Stimulated activated CD4-positive, alpha-beta T cell treated with anti-CD3 and anti-CD28 coated beads, TNF-alpha, amount 100 ng/mL, for 1 hour (primary cell): Measurements from ENCODE around the gene TPSD1.
"Not testable (repeated sequence)": the region's sequence is repeated elsewhere in the genome, so short reads cannot be mapped to it uniquely, and the experiment has no call there.

Source experiments
- DNase-seq, 3 donors: peaks; one replicate each; pipeline ENCODE4 v3.0.0-alpha.2; 2020; ENCODE audit warnings: low read depth in 3 of 3, low spot score in 1 of 3

TPSD1 gene

GRCh38 chr16:1220841-1221627, 34.8 kb upstream of the TPSD1 start:
- no peak for DNase-seq

GRCh38 chr16:1221628-1222552, 34.0 kb upstream of the TPSD1 start:
- no peak for DNase-seq

- no peak for DNase-seq
These were observed 33.1 kb upstream of the TPSD1 start for GRCh38 chr16:1222553-1223354.

- no peak for DNase-seq
These were observed 32.3 kb upstream of the TPSD1 start for GRCh38 chr16:1223355-1224214.

GRCh38 chr16:1224558-1224957, 31.3 kb upstream of the TPSD1 start:
- no peak for DNase-seq

- DNase-seq: no peak
These were observed 30.8 kb upstream of the TPSD1 start, which contains the start of gene TPSG1 for GRCh38 chr16:1225051-1225451. TSS of gene TPSG1 (minus strand) at chr16:1225268. CDS start at chr16:1225252, 16 bp downstream.

- DNase-seq: not testable (repeated sequence)
These were observed 30.0 kb upstream of the TPSD1 start for GRCh38 chr16:1225728-1226311.

- DNase-seq: not testable (repeated sequence)
These were observed 29.2 kb upstream of the TPSD1 start for GRCh38 chr16:1226692-1227091.

- not testable (repeated sequence) for DNase-seq
These were observed 27.6 kb upstream of the TPSD1 start for GRCh38 chr16:1228227-1228626.

GRCh38 chr16:1229476-1229875, 26.4 kb upstream of the TPSD1 start:
- DNase-seq: not testable (repeated sequence)

- not testable (repeated sequence) for DNase-seq
These were observed 25.8 kb upstream of the TPSD1 start, which contains the start of gene TPSB2 for GRCh38 chr16:1230084-1230470. TSS of gene TPSB2 (minus strand) at chr16:1230184. CDS start at chr16:1229951, 233 bp downstream.

GRCh38 chr16:1230471-1231212, 25.2 kb upstream of the TPSD1 start:
- DNase-seq: not testable (repeated sequence)

GRCh38 chr16:1231301-1231700, 24.6 kb upstream of the TPSD1 start:
- not testable (repeated sequence) for DNase-seq

GRCh38 chr16:1232049-1232748, 23.7 kb upstream of the TPSD1 start:
- DNase-seq: not testable (repeated sequence)

- not testable (repeated sequence) for DNase-seq
These were observed 19.2 kb upstream of the TPSD1 start for GRCh38 chr16:1236659-1237058.

GRCh38 chr16:1237990-1238389, 17.9 kb upstream of the TPSD1 start:
- DNase-seq: no peak

GRCh38 chr16:1238909-1239308, 17.0 kb upstream of the TPSD1 start:
- DNase-seq: not testable (repeated sequence)

GRCh38 chr16:1239575-1239974, 16.3 kb upstream of the TPSD1 start:
- DNase-seq: not testable (repeated sequence)
